GM21367 (cell line): ENCODE measurements around the gene TNFRSF14.

Source experiments
- ATAC-seq: cut with Tn5 transposase; IDR thresholded peaks from one replicate; pipeline ENCODE4 v1.9.1; 2021; ENCODE audit not compliant: unreplicated experiment

The TNFRSF14 gene

GRCh38 chr1:2523191-2523890 lies 32.8 kb upstream of the TNFRSF14 start:
- no peak for ATAC-seq

GRCh38 chr1:2523891-2524609 lies 32.1 kb upstream of the TNFRSF14 start:
- ATAC-seq, result no peak

- ATAC-seq, result no peak
Observed at GRCh38 chr1:2525572-2525919, 30.6 kb upstream of the TNFRSF14 start.

DNA sequence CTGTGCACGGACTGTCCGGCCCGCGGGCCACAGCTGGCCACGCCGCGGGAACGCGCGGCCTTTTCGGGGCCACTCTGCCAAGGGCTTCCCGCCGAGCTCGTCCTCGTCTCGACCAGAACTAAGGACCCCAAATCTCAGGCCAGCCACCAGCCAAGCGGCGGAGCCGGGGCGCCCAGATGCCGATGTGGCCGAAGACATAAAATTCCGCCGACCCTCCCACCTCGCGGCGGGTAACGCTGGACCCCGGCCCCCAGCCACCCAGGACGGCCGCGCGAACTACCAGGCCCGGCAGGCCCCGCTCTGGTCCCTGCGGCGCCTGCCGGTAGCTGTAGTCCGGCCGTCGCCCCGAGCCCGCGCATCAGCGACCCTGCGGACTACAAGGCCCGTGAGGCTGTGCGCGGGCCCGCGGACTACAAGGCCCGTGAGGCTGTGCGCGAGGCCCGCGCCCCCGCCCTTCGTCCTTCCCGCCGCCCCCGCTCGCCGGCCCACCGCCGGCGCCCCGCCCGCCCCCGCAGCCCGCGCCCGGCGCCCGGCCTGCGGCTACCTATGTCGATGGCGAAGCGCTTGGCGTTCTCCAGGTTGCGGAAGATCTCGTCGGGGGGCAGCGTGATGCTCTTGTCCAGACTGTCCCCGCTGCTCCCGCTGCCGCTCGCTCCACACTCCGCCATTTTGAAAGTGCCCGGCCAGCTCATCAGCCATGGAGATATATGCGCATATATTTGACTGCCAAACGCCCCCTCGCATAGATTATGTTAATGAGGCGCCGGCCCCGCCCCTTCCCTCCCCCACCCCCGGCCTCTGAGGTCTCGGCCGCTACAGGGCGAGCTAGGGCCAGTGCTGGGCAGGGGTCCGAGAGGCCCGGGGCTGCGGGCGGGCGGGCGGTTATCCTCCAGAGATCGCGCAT lies 30.0 kb upstream of the TNFRSF14 start, which contains the start of gene PANK4:
PANK4 (minus strand) TSS at position 677 of the 904 bp plus-strand sequence; CDS start at position 668, 9 bp downstream.
- peak; percentile 77 for ATAC-seq

DNA sequence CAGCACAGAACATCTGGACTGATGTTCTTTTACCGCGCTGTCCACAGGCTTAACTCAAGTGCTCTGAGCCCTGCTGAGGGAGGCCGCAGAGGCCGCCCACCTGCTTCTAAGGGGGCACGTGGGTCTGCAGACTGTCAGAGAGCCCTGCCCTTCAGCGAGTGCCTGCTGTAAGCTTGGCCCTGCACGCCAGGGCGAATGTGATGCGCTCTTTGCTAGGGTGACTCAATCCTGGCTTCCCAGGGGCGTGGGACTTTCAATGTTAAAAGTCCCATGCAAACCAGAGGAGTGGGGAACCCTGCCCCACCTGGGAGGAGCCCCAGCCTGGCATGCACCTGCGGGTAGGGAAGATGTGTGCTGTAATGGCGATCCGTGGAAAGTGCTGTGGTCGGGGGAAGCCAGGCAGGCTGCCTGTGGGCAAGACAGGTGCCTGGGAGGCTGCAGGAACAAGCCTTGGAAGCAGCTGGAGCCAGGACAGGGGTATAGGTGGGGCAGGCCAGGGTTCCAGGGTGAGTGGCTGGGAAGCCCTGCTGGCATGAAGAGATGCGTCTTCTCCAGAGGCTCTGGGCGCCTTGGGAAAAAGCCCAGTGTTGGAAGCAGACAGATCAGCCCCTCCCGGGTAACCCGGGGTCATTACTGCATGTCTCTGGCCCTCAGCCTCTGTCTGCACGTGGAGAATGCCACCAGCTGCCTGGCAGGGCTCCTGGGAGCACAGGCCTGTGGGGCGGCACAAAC lies 29.2 kb upstream of the TNFRSF14 start:
- peak; percentile 6 for ATAC-seq

- no peak for ATAC-seq
Observed at GRCh38 chr1:2527556-2527860, 28.7 kb upstream of the TNFRSF14 start.

DNA sequence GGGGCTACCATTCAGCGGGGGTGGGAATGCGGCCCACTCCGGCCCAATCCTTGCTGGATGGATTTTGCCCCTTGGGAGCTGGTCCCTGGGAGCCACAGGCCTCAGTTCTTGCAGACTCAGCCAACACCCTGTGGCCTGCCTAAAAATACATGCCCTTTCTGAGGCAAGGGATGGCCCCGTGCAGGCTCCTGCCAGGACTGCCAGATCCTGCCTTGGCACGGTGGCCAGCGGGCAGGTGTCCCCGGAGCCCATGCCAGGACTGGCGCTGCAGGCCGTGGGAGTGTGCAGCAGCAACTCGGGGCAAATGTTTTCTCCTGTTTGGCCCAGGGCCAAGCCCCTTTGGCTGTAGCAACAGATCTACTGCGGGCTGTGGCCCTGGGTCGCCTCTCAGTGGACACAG lies 28.2 kb upstream of the TNFRSF14 start:
- no peak for ATAC-seq

GRCh38 chr1:2528611-2528965 lies 27.6 kb upstream of the TNFRSF14 start:
- ATAC-seq, result no peak

GRCh38 chr1:2528966-2529783 lies 27.0 kb upstream of the TNFRSF14 start:
- ATAC-seq, result no peak

DNA sequence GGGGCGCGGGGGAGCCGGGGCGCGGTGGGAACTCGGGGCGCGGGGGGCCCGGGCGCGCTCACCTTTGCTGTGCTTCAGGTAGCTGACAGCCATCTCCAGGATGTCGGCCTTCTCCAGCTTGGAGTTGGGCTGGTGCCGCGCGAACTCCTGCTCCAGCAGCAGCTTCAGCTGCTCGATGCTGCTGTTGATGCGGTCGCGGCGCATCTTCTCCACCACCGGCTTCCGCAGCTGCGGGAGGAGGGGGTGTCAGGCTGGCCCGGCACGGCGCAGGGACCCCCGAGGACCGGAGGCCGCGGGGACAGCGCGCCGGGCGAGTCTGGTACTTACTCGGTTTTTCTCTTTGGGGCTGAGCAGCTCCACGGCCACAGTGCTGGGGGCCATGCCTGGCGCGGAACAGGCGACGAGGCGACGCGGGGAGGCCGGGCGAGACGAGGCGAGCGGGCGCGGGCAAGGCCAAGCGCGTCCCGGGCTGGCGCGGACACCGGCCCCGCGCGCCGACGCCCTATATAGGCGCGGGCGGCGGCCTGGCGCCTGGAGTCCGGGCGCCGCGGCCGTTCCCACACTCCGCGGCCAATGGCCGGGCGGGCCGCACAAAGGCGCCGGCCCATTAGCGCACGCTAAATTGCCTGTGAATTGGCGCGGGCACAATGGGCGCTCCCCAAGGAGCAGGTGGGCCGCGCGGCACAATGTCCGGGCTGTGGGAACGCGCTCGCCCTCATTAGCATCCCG lies 26.2 kb upstream of the TNFRSF14 start, which contains the start of gene HES5:
HES5 (minus strand) TSS at position 480 of the 729 bp plus-strand sequence; CDS start at position 381, 99 bp downstream.
- ATAC-seq, result no peak

DNA sequence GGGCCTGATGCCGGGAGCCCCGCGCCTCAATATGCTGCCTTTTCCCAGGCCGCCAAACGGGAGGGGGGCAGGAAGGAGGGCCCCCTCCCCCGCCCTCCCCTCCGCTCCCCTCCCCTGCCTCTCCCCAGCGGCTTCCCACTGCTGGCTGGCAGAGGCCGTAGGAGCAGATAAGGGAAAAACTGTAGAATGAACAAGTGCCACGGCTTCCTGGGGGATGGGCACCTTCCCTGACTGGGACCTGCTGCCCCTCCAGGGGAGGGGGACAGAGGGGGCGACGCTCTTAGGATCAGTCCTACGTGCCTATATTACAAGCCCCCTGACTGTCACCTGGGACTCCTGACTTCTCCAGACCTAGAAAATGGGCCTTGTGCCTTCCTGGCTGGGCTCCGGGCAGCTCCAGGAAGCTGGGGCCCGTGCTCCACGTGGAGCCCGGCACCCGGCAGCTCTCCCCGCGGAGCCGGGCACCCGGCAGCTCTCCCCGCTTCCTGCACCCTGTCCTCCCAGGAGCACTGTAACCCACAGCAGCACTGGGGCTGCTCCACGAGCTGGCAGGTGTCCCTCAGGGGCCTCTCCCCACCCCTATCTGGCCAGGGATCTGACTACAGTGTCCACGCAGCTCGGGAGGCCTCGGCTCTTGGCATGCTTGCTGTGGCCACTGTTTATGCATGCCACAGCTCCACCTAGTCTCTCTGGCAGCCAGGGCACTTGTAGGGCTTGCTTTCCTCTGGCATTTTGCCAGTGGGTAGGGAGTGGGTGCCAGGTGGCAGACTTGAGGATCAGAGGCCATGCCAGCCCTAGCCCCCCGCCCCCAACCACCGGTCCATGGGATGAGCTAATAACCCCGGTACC lies 25.4 kb upstream of the TNFRSF14 start:
- ATAC-seq, result no peak

DNA sequence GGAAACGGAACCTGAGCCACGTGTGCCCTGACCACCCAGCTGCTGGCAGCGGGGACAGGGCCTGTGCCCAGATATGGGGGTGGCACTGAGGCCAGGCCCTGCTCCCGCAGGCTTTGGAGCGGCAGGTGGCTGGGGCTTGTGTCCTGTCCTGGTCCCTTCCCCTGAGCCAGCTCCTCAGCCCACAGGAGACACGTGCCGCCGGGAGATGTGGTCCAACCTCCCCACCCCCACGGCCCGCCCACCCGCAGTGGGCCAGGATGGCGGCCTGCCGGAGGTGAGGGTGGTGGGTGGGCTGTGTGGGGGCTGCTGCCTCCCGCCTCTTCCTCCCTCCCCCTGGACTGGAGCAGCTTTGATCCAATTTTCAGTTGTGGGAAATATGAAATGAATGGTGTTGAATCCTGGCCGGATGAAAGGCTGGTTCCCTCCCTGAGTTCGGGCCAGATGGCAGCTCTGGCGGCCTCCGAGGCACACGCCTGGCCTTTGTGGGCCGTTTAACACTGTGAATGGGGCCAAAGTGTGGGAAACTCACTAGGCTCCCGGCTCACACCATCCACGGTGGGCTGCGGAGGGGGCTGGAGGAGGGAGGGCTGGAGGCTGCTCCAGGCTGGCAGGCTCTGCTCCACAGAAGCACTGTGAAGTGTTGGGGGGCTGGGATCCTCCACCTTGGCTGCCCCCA lies 23.5 kb upstream of the TNFRSF14 start:
- no peak for ATAC-seq

DNA sequence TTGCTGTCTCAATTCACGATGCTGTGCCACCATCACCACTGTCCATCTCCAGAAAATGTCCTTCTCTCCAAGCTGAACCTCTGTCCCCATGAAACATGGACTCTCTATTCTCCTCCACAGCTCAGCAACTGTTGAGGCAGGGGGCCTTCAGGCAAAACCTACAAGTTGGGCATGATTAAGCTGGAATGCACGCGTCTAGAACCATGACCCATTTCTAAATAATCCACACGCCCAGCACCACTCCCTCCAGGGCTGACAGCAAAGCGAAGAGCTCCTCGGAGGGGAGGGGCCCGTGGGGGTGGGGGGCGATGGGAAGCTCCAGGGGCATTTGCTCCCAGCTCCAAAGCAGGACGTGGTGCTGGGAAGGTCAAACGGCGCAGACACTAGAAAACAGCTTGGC lies 22.8 kb upstream of the TNFRSF14 start:
- ATAC-seq, result no peak

GRCh38 chr1:2534315-2534686 lies 21.9 kb upstream of the TNFRSF14 start:
- no peak for ATAC-seq

- no peak for ATAC-seq
Observed at GRCh38 chr1:2534687-2535441, 21.3 kb upstream of the TNFRSF14 start.

DNA sequence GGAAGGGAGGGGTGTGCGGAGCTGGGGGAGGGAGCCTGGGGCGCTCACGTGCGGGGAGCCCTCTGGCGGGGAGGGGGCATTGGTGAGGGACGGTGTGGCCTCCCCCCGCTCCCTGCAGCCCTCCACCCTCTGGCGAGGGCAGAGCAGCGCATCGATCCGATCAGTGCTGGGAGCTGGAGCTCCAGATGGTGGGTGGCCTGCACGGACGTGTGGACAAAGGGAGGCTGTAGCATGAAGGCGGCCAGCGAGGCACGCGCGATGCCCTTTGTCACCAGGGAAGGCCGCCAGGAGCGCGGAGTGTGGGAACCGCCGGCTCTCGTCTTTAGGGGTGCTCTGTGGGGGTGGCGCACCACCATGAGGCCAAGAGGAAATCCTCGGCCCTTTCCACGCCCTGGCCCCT lies 20.7 kb upstream of the TNFRSF14 start:
- no peak for ATAC-seq

DNA sequence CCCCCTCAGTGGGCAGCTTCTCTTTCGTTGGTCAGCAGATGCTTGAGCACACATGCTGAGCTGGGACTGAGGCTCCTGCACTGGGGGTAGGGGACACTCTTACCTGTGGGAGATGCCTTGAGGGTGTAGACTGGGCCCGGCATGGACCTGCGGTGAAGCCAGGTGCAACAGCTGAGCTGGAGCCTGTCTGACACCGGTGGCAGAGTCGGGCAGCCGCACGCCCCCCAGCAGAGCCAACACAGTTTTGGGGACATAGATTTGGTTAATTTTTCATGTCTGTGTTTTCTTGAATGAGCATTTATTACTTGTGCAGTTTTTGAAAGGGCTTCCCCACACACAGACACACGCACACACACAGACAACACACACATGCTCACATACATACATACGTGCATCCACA lies 20.2 kb upstream of the TNFRSF14 start:
- no peak for ATAC-seq

GRCh38 chr1:2537784-2538115 lies 18.4 kb upstream of the TNFRSF14 start:
- no peak for ATAC-seq
